ENCODE measurements around the gene PKD1. TPM values are rescaled to one million over a fixed set of nuclear protein-coding genes. Genes with fewer than 3 reads are reported as not detected.
"Not testable (repeated sequence)": the region's sequence is repeated elsewhere in the genome, so short reads cannot be mapped to it uniquely, and the experiment has no call there.

Gene PKD1
- total and polyA plus RNA-seq, 7 donors: 10.6 to 372 (median 81.6) TPM

- H3K4me1 ChIP-seq; DNase-seq; H3K27me3 ChIP-seq; H3K4me3 ChIP-seq; H3K9me3 ChIP-seq; intact Hi-C loops (cut with DNase I): not testable (repeated sequence)
- Histone ChIP-seq H3K36me3 (peaks cover 14 to 88% (median 67%) of the 10 kb centered on the region in 4 donors), H3K27ac (peak overlapping the region in 1 of 4 donors; percentile 34)
- 91 to 92% methylated on average over 17 of the region's 17 CpGs for WGBS, 2 donors
Measured at GRCh38 chr16:2107121-2107790, 28.4 kb downstream of the PKD1 start.

- H3K4me3 ChIP-seq: not testable (repeated sequence)
Measured at GRCh38 chr16:2106211-2106610, 29.5 kb downstream of the PKD1 start.

DNA sequence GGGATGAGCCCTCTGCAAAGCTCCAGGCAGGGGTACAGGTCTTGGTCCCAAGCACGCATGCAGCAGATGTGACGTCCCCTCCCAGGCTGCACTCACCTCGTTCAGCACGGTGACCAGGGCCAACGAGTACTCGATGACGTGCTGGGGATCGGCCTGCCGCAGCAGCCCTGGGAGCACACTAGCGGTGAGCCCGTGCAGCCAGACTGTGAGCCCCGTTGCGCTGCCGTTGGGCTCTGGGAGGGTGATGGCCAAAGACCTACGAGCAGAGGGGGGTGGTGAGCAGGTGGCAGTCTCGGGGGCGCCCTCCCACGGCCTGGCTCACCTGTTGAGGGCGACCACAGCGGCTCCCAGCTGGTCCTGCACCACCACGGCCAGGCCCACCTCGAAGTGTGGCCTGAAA is 29.9 kb downstream of the PKD1 start:
- peaks cover 22 to 88% (median 62%) of the 10 kb centered on the region in 4 donors for H3K36me3 ChIP-seq
- H3K4me1 ChIP-seq; intact Hi-C loops (cut with DNase I); H3K27ac ChIP-seq; H3K9me3 ChIP-seq; DNase-seq; H3K4me3 ChIP-seq; H3K27me3 ChIP-seq: not testable (repeated sequence)
- 85 to 90% methylated on average over 20 to 22 of the region's 22 CpGs for WGBS, 2 donors

More at GRCh38 chr16:2106211-2106610, 29.5 kb downstream of the PKD1 start:
- DNase-seq; intact Hi-C loops (cut with DNase I); H3K27me3 ChIP-seq; H3K4me1 ChIP-seq; H3K27ac ChIP-seq; H3K9me3 ChIP-seq: not testable (repeated sequence)
- WGBS, 2 donors: 94 to 95% methylated on average over 38 of the region's 38 CpGs
- H3K36me3 ChIP-seq: peaks cover 18 to 88% (median 62%) of the 10 kb centered on the region in 4 donors

GRCh38 chr16:2105291-2105690 is 30.4 kb downstream of the PKD1 start:
- Histone ChIP-seq H3K27ac (peak overlapping the region in 2 of 4 donors; percentile 14 to 31), H3K36me3 (peaks cover 27 to 88% (median 61%) of the 10 kb centered on the region in 4 donors)
- H3K4me1 ChIP-seq; H3K27me3 ChIP-seq; H3K4me3 ChIP-seq; intact Hi-C loops (cut with DNase I); DNase-seq; H3K9me3 ChIP-seq: not testable (repeated sequence)
- 94 to 96% methylated on average over 21 of the region's 21 CpGs for WGBS, 2 donors

GRCh38 chr16:2104464-2104863 is 31.2 kb downstream of the PKD1 start:
- H3K4me3 ChIP-seq; intact Hi-C loops (cut with DNase I); DNase-seq; H3K27me3 ChIP-seq; H3K9me3 ChIP-seq; H3K27ac ChIP-seq; H3K4me1 ChIP-seq: not testable (repeated sequence)
- peaks cover 27 to 88% (median 61%) of the 10 kb centered on the region in 4 donors for H3K36me3 ChIP-seq
- WGBS, 2 donors: 91 to 92% methylated on average over 18 of the region's 20 CpGs

DNA sequence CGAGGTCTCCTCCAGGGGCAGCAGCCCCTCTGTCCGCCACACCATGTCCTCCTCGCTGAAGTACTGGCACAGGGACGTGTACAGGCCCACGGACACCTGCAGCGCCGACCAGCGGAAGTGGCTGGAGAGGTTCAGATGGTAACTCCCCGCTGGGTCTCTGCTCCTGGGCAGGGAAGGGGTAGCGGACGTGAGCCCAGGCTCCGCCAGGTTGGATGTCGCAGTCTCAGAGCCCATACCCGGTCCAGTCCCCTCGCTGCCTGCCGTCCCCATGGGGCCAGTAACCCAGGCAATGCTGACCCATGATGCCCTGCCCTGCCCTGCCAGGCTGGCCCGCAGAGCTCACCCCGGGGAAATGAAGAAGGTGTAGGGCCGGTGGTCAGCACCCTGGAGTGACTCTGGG is 33.2 kb downstream of the PKD1 start:
- H3K4me3 ChIP-seq: no peak overlapping the region
- intact Hi-C loops (cut with DNase I): no loop called here
- H3K36me3 ChIP-seq: peaks cover 35 to 79% (median 55%) of the 10 kb centered on the region in 4 donors

GRCh38 chr16:2101581-2101980 is 34.1 kb downstream of the PKD1 start:
- H3K9me3 ChIP-seq; H3K27me3 ChIP-seq; DNase-seq; H3K4me1 ChIP-seq; intact Hi-C loops (cut with DNase I); H3K4me3 ChIP-seq; H3K27ac ChIP-seq: not testable (repeated sequence)
- peaks cover 44 to 79% (median 60%) of the 10 kb centered on the region in 4 donors for H3K36me3 ChIP-seq
- WGBS, 2 donors: 95 to 96% methylated on average over 14 of the region's 16 CpGs

More for the DNA sequence above, 33.2 kb downstream of the PKD1 start:
- H3K9me3 ChIP-seq: no peaks in the 10 kb centered on the region
- no peaks in the 10 kb centered on the region for H3K27me3 ChIP-seq
- WGBS, 2 donors: 93 to 97% methylated on average over 19 of the region's 19 CpGs
- H3K27ac ChIP-seq: no peak overlapping the region
- TF ChIP-seq, protein P1, sequence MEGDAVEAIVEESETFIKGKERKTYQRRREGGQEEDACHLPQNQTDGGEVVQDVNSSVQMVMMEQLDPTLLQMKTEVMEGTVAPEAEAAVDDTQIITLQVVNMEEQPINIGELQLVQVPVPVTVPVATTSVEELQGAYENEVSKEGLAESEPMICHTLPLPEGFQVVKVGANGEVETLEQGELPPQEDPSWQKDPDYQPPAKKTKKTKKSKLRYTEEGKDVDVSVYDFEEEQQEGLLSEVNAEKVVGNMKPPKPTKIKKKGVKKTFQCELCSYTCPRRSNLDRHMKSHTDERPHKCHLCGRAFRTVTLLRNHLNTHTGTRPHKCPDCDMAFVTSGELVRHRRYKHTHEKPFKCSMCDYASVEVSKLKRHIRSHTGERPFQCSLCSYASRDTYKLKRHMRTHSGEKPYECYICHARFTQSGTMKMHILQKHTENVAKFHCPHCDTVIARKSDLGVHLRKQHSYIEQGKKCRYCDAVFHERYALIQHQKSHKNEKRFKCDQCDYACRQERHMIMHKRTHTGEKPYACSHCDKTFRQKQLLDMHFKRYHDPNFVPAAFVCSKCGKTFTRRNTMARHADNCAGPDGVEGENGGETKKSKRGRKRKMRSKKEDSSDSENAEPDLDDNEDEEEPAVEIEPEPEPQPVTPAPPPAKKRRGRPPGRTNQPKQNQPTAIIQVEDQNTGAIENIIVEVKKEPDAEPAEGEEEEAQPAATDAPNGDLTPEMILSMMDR (IDR thresholded peaks at IDR 0.05): no peak
- no peak for TF ChIP-seq POLR2A (IDR thresholded peaks at IDR 0.05)
- TF ChIP-seq EP300 (IDR thresholded peaks at IDR 0.05): no peak
- TF ChIP-seq POLR2AphosphoS5 (IDR thresholded peaks at IDR 0.05): no peak
- DNase-seq: no peak
- H3K4me1 ChIP-seq: no peaks in the 10 kb centered on the region

- H3K4me3 ChIP-seq; H3K9me3 ChIP-seq; DNase-seq; intact Hi-C loops (cut with DNase I); H3K27me3 ChIP-seq: not testable (repeated sequence)
- Histone ChIP-seq H3K4me1 (peaks cover 0 to 11% (median 7%) of the 10 kb centered on the region in 4 donors), H3K36me3 (peaks cover 60 to 90% (median 78%) of the 10 kb centered on the region in 4 donors), H3K27ac (peak overlapping the region in 1 of 4 donors; percentile 25)
- WGBS, 2 donors: 95 to 96% methylated on average over 14 of the region's 14 CpGs
Measured at GRCh38 chr16:2097689-2098088, 38.0 kb downstream of the PKD1 start.

Data from sigmoid colon (tissue), 7 donors.